Medulla oblongata (tissue), 1 donor: ENCODE data around the gene PKDREJ.
A peak's percentile ranks its signal among the peaks of the same experiment; 100 is the strongest.

Source experiments
- DNase-seq: peaks from one replicate; pipeline ENCODE4 v3.0.0-alpha.2; 2015; ENCODE audit errors: extremely low spot score

PKDREJ gene

GRCh38 chr22:46237453-46238124, 25.6 kb downstream of the PKDREJ start:
- DNase-seq, result no peak

GRCh38 chr22:46234969-46235368, 28.2 kb downstream of the PKDREJ start:
- DNase-seq, result no peak

- peak; percentile 67 for DNase-seq
These were observed 29.9 kb downstream of the PKDREJ start for GRCh38 chr22:46233231-46233630.

- no peak for DNase-seq
These were observed 32.8 kb downstream of the PKDREJ start for GRCh38 chr22:46230262-46230901.

GRCh38 chr22:46229701-46230100, 33.4 kb downstream of the PKDREJ start:
- DNase-seq, result no peak

GRCh38 chr22:46226577-46226976, 36.6 kb downstream of the PKDREJ start:
- no peak for DNase-seq

- no peak for DNase-seq
These were observed 37.5 kb downstream of the PKDREJ start for GRCh38 chr22:46225631-46226030.

GRCh38 chr22:46224898-46225290, 38.2 kb downstream of the PKDREJ start:
- DNase-seq, result no peak

GRCh38 chr22:46224044-46224897, 38.9 kb downstream of the PKDREJ start:
- no peak for DNase-seq

GRCh38 chr22:46220921-46221320, 42.2 kb downstream of the PKDREJ start:
- DNase-seq, result no peak

- DNase-seq, result no peak
These were observed 43.5 kb downstream of the PKDREJ start for GRCh38 chr22:46219636-46220035.

GRCh38 chr22:46214616-46215015, 48.5 kb downstream of the PKDREJ start:
- no peak for DNase-seq

- DNase-seq, result no peak
These were observed 49.0 kb downstream of the PKDREJ start for GRCh38 chr22:46214149-46214548.

GRCh38 chr22:46213052-46213451, 50.1 kb downstream of the PKDREJ start:
- no peak for DNase-seq

GRCh38 chr22:46212195-46212594, 50.9 kb downstream of the PKDREJ start:
- no peak for DNase-seq

- no peak for DNase-seq
These were observed 53.9 kb downstream of the PKDREJ start for GRCh38 chr22:46209262-46209661.
